Breast epithelium (tissue), 4 donors: Measurements from ENCODE around the gene MGAT3. TPM values are rescaled to one million over a fixed set of nuclear protein-coding genes. Genes with fewer than 3 reads are reported as not detected.

Experiments
- DNase-seq, 2 donors: peaks; one replicate each; pipeline ENCODE4 v3.0.0-alpha.2; 2019; ENCODE audit warnings: low spot score in 2 of 2
- H3K27ac ChIP-seq, 2 donors: fragments of 200-600 bp; sonication (generic) in 1 of 2; one replicate each; pipeline ENCODE4 v1.5.1; 2016 to 2019; ENCODE audit warnings: mild to moderate bottlenecking in 1 of 2
- H3K27me3 ChIP-seq, 2 donors: fragments of 200-600 bp; sonication (generic) in 1 of 2; one replicate each; pipeline versions ENCODE4 v1.5.1 to v1.6.0; 2017 to 2019; ENCODE audit warnings: control low read depth in 1 of 2, mild to moderate bottlenecking in 1 of 2
- H3K36me3 ChIP-seq: fragments of 200-600 bp; one replicate; pipeline ENCODE4 v1.5.1; 2019
- H3K4me1 ChIP-seq, 2 donors: fragments of 200-600 bp; sonication (generic); one replicate each; pipeline ENCODE4 v1.5.1; 2016 to 2019; ENCODE audit warnings: control low read depth in 1 of 2
- H3K4me3 ChIP-seq, 3 donors: fragments of 200-600 bp; sonication (generic); 1 replicate in 2 of 3; 2 replicates in 1 of 3; pipeline ENCODE4 v1.5.1; 2016 to 2019; ENCODE audit warnings: mild to moderate bottlenecking in 3 of 3, moderate library complexity in 2 of 3
- H3K9me3 ChIP-seq, 2 donors: fragments of 200-600 bp; sonication (generic) in 1 of 2; one replicate each; pipeline ENCODE4 v1.5.1; 2016 to 2019; ENCODE audit warnings: control low read depth in 1 of 2
- CTCF ChIP-seq, 3 donors: fragments of 450-650 bp; IDR thresholded peaks; one replicate each; pipeline ENCODE4 v1.5.1; 2016 to 2017; ENCODE audit warnings: antibody characterized with exemption in 3 of 3, mild to moderate bottlenecking in 3 of 3, moderate library complexity in 3 of 3
- POLR2A ChIP-seq: fragments of 450-650 bp; IDR thresholded peaks from one replicate; pipeline ENCODE4 v1.6.1; 2016; ENCODE audit warnings: antibody characterized with exemption, mild to moderate bottlenecking, moderate library complexity
- POLR2AphosphoS5 ChIP-seq, 3 donors: sonication (generic); formaldehyde crosslinking; IDR thresholded peaks; one replicate each; pipeline ENCODE4 v1.6.1; 2017; ENCODE audit warnings: antibody characterized with exemption in 3 of 3
- intact Hi-C: fragments of 100-400 bp; cut with DNase I; formaldehyde crosslinking; loops from one replicate; pipeline ENCODE4 v1.15.1; 2023; ENCODE audit warnings: low total_unique reads
- total RNA-seq, 3 donors: library from RNA; depleted of rRNA; stranded (reverse); fragments of >200 nt; gene quantifications; one replicate each; pipeline ENCODE4 v1.1.0, GENCODE V29; 2016

The MGAT3 gene
- total RNA-seq, 3 donors from 2014 or later, result 1.9 to 9.4 (median 3.9) TPM

- intact Hi-C loops, result no loop called here
- no peak for DNase-seq
- no peaks in the 10 kb centered on the region for H3K4me1 ChIP-seq
- H3K4me3 ChIP-seq, result no peak overlapping the region
- no peaks in the 10 kb centered on the region for H3K9me3 ChIP-seq
- H3K27ac ChIP-seq, result no peak overlapping the region
- no peaks in the 10 kb centered on the region for H3K36me3 ChIP-seq
- H3K27me3 ChIP-seq, result no peaks in the 10 kb centered on the region
- TF ChIP-seq POLR2A, result no peak
- TF ChIP-seq CTCF (IDR thresholded peaks at IDR 0.05), result no peak
- no peak for TF ChIP-seq POLR2AphosphoS5 (IDR thresholded peaks at IDR 0.05)
These were observed 21.6 kb downstream of the MGAT3 start for GRCh38 chr22:39478441-39478850.

GRCh38 chr22:39479254-39479653, 22.4 kb downstream of the MGAT3 start:
- Histone ChIP-seq H3K9me3 (no peaks in the 10 kb centered on the region), H3K27ac (no peak overlapping the region), H3K4me3 (no peak overlapping the region), H3K36me3 (no peaks in the 10 kb centered on the region), H3K27me3 (no peaks in the 10 kb centered on the region), H3K4me1 (no peaks in the 10 kb centered on the region)
- no peak for DNase-seq
- intact Hi-C loops, result no loop called here
- TF ChIP-seq POLR2AphosphoS5 (IDR thresholded peaks at IDR 0.05) (no peak), POLR2A (no peak), CTCF (IDR thresholded peaks at IDR 0.05) (no peak)

GRCh38 chr22:39480557-39480956, 23.7 kb downstream of the MGAT3 start:
- Histone ChIP-seq H3K27ac (no peak overlapping the region), H3K4me1 (no peaks in the 10 kb centered on the region), H3K27me3 (no peaks in the 10 kb centered on the region), H3K4me3 (no peak overlapping the region), H3K9me3 (no peaks in the 10 kb centered on the region), H3K36me3 (no peaks in the 10 kb centered on the region)
- TF ChIP-seq POLR2AphosphoS5 (IDR thresholded peaks at IDR 0.05), result no peak
- TF ChIP-seq POLR2A, result no peak
- DNase-seq, result no peak
- intact Hi-C loops, result no loop called here

GRCh38 chr22:39481054-39481453, 24.2 kb downstream of the MGAT3 start:
- H3K4me1 ChIP-seq, result no peaks in the 10 kb centered on the region
- H3K27me3 ChIP-seq, result no peaks in the 10 kb centered on the region
- H3K36me3 ChIP-seq, result no peaks in the 10 kb centered on the region
- H3K9me3 ChIP-seq, result no peaks in the 10 kb centered on the region
- intact Hi-C loops, result no loop called here
- no peak overlapping the region for H3K27ac ChIP-seq
- TF ChIP-seq CTCF (IDR thresholded peaks at IDR 0.05) (no peak), POLR2A (no peak), POLR2AphosphoS5 (IDR thresholded peaks at IDR 0.05) (no peak)
- no peak for DNase-seq
- no peak overlapping the region for H3K4me3 ChIP-seq

- Histone ChIP-seq H3K36me3 (no peaks in the 10 kb centered on the region), H3K27ac (no peak overlapping the region), H3K27me3 (no peaks in the 10 kb centered on the region), H3K4me1 (no peaks in the 10 kb centered on the region), H3K4me3 (no peak overlapping the region), H3K9me3 (no peaks in the 10 kb centered on the region)
- intact Hi-C loops, result no loop called here
- TF ChIP-seq POLR2A (no peak), CTCF (IDR thresholded peaks at IDR 0.05) (no peak), POLR2AphosphoS5 (IDR thresholded peaks at IDR 0.05) (no peak)
- no peak for DNase-seq
These were observed 24.8 kb downstream of the MGAT3 start for GRCh38 chr22:39481595-39481994.

GRCh38 chr22:39482768-39483167, 26.0 kb downstream of the MGAT3 start:
- TF ChIP-seq POLR2AphosphoS5 (IDR thresholded peaks at IDR 0.05) (no peak), POLR2A (no peak), CTCF (IDR thresholded peaks at IDR 0.05) (no peak)
- DNase-seq, result no peak
- no peaks in the 10 kb centered on the region for H3K4me1 ChIP-seq
- H3K36me3 ChIP-seq, result no peaks in the 10 kb centered on the region
- H3K27ac ChIP-seq, result no peak overlapping the region
- no peak overlapping the region for H3K4me3 ChIP-seq
- H3K9me3 ChIP-seq, result no peaks in the 10 kb centered on the region
- H3K27me3 ChIP-seq, result no peaks in the 10 kb centered on the region
- intact Hi-C loops, result no loop called here
